ENCODE data around the gene AIFM3. TPM values are rescaled to one million over a fixed set of nuclear protein-coding genes. Genes with fewer than 3 reads are reported as not detected.

Gene AIFM3, protein sequence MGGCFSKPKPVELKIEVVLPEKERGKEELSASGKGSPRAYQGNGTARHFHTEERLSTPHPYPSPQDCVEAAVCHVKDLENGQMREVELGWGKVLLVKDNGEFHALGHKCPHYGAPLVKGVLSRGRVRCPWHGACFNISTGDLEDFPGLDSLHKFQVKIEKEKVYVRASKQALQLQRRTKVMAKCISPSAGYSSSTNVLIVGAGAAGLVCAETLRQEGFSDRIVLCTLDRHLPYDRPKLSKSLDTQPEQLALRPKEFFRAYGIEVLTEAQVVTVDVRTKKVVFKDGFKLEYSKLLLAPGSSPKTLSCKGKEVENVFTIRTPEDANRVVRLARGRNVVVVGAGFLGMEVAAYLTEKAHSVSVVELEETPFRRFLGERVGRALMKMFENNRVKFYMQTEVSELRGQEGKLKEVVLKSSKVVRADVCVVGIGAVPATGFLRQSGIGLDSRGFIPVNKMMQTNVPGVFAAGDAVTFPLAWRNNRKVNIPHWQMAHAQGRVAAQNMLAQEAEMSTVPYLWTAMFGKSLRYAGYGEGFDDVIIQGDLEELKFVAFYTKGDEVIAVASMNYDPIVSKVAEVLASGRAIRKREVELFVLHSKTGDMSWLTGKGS
- total RNA-seq: 0.32 and 0.46 TPM in 2 replicates

GRCh38 chr22:20966883-20967696, at the start of gene AIFM3:
Gene AIFM3, plus strand, starts transcription at chr22:20967255. Its CDS starts 690 bp downstream, at chr22:20967945.

GRCh38 chr22:20981787-20982562, 14.9 kb downstream of the AIFM3 start, which contains the start of gene LZTR1:
Gene LZTR1, plus strand, starts transcription at chr22:20982297. Its CDS starts 75 bp downstream, at chr22:20982372.

DNA sequence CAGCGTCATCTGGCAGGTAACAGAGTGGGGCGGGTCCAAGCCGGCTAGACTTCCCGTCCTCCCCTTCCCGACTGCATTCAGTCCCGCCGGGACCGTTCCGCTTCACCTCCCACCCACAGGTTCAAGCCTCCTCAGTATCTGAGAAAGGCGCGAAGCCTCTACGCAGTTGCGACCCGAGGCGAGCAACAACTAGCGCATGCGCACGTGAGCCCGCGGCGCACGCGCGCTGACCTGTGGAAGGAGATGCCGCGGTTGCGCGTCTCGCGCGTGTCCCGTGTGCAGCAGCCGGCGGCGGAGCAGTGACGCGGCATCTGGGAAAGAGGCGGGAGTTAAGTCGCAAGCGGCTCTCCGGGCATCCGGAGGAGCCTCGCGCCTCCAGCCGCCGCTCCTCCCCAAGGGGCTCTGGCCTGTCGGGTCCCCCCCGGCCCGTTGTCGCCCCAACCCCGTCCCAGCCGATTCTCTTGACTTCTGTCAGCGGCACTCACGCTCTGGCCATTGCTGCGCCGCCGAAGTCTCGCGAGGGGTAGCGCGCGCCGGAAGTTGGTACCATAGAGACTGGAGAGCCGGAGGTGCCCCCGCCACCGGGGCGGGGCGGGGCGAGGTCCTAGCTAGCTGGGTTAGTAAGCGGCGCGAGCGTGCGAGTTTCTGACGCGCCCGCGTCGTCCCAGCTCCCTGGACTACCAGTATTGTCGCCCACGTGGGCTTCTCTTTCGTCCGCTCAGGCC, 34.7 kb downstream of the AIFM3 start, which contains the start of gene THAP7:
Gene THAP7 (minus strand): TSS at position 518 of the 725 bp plus-strand sequence. CDS start 207 bp downstream, at position 311.

GRCh38 chr22:21014726-21015465, 47.8 kb downstream of the AIFM3 start, which contains the start of gene P2RX6:
Gene P2RX6, plus strand, starts transcription at chr22:21015165. Its CDS starts 10 bp downstream, at chr22:21015175.

Other genes starting within 250 kb of the AIFM3 start
- gene SERPIND1, start 193.1 kb upstream of the AIFM3 start, total RNA-seq: under 0.01 and 1.4 TPM in 2 replicates
- gene PI4KA, start 108.4 kb upstream of the AIFM3 start, total RNA-seq: 14.0 and 15.2 TPM in 2 replicates
- gene SNAP29, start 108.2 kb upstream of the AIFM3 start, total RNA-seq: 4.5 and 6.4 TPM in 2 replicates
- gene CRKL, start 49.8 kb upstream of the AIFM3 start, total RNA-seq: 35.1 and 42.4 TPM in 2 replicates
- gene LZTR1, start 15.0 kb downstream of the AIFM3 start, total RNA-seq: 29.2 and 48.0 TPM in 2 replicates
- gene THAP7, start 34.9 kb downstream of the AIFM3 start, total RNA-seq: 20.8 and 24.2 TPM in 2 replicates
- under 0.01 and 0.30 TPM in 2 replicates for gene P2RX6, start 47.9 kb downstream of the AIFM3 start, total RNA-seq
- not detected in 2 replicates for gene SLC7A4, start 65.3 kb downstream of the AIFM3 start, total RNA-seq
- not detected in 2 replicates for gene LRRC74B, start 78.7 kb downstream of the AIFM3 start, total RNA-seq

Measured in epithelial cell of umbilical artery (primary cell).